Mucosa of rectum (tissue), 2 donors: ENCODE measurements around the gene RGS6.

Experiments used
- H3K27ac ChIP-seq, 2 donors: one replicate each; pipeline ENCODE4 v1.7.0; 2013; ENCODE audit warnings: inconsistent platforms in 2 of 2, low read depth in 2 of 2, low read length in 2 of 2
- H3K27me3 ChIP-seq, 2 donors: one replicate each; pipeline ENCODE4 v1.7.0; 2013; ENCODE audit warnings: low read length in 2 of 2; ENCODE audit not compliant: control insufficient read depth in 2 of 2, insufficient read depth in 2 of 2
- H3K36me3 ChIP-seq, 2 donors: one replicate each; pipeline ENCODE4 v1.7.0; 2013; ENCODE audit warnings: low read length in 2 of 2; ENCODE audit not compliant: control insufficient read depth in 2 of 2, insufficient read depth in 2 of 2
- H3K4me1 ChIP-seq, 2 donors: one replicate each; pipeline ENCODE4 v1.7.0; 2013; ENCODE audit warnings: low read length in 2 of 2, mild to moderate bottlenecking in 1 of 2; ENCODE audit not compliant: control insufficient read depth in 2 of 2, insufficient read depth in 2 of 2
- H3K4me3 ChIP-seq, 2 donors: one replicate each; pipeline ENCODE4 v1.7.0; 2013; ENCODE audit warnings: low read length in 2 of 2
- H3K9ac ChIP-seq, 2 donors: one replicate each; pipeline ENCODE4 v1.7.0; 2013; ENCODE audit warnings: low read length in 2 of 2, low read depth in 1 of 2, mild to moderate bottlenecking in 1 of 2
- H3K9me3 ChIP-seq, 2 donors: one replicate each; pipeline ENCODE4 v1.7.0; 2013; ENCODE audit warnings: low read length in 2 of 2; ENCODE audit not compliant: control insufficient read depth in 2 of 2
- donor health status: healthy.
- donor health status: Normal muscosa, but diverticular disease.

The RGS6 gene

GRCh38 chr14:72008666-72009065, 76.4 kb downstream of the RGS6 start:
- H3K4me3 ChIP-seq = no peak overlapping the region
- H3K27me3 ChIP-seq = no peaks in the 10 kb centered on the region
- no peaks in the 10 kb centered on the region for H3K4me1 ChIP-seq
- no peak overlapping the region for H3K9ac ChIP-seq
- H3K9me3 ChIP-seq = no peaks in the 10 kb centered on the region
- no peak overlapping the region for H3K27ac ChIP-seq
- no peaks in the 10 kb centered on the region for H3K36me3 ChIP-seq

GRCh38 chr14:72010474-72010873, 78.2 kb downstream of the RGS6 start:
- Histone ChIP-seq H3K27me3 (no peaks in the 10 kb centered on the region), H3K9ac (no peak overlapping the region), H3K36me3 (no peaks in the 10 kb centered on the region), H3K9me3 (no peaks in the 10 kb centered on the region), H3K4me1 (no peaks in the 10 kb centered on the region), H3K27ac (no peak overlapping the region), H3K4me3 (no peak overlapping the region)

GRCh38 chr14:72013721-72014345, 81.6 kb downstream of the RGS6 start:
- Histone ChIP-seq H3K27ac (no peak overlapping the region), H3K9ac (no peak overlapping the region), H3K9me3 (no peaks in the 10 kb centered on the region), H3K4me1 (no peaks in the 10 kb centered on the region), H3K36me3 (no peaks in the 10 kb centered on the region), H3K4me3 (no peak overlapping the region), H3K27me3 (no peaks in the 10 kb centered on the region)

- H3K27me3 ChIP-seq = no peaks in the 10 kb centered on the region
- H3K9ac ChIP-seq = no peak overlapping the region
- H3K9me3 ChIP-seq = no peaks in the 10 kb centered on the region
- H3K27ac ChIP-seq = no peak overlapping the region
- no peaks in the 10 kb centered on the region for H3K36me3 ChIP-seq
- no peak overlapping the region for H3K4me3 ChIP-seq
- H3K4me1 ChIP-seq = no peaks in the 10 kb centered on the region
These were observed 82.3 kb downstream of the RGS6 start for GRCh38 chr14:72014486-72014885.

- no peaks in the 10 kb centered on the region for H3K36me3 ChIP-seq
- H3K27me3 ChIP-seq = no peaks in the 10 kb centered on the region
- no peak overlapping the region for H3K9ac ChIP-seq
- no peaks in the 10 kb centered on the region for H3K9me3 ChIP-seq
- H3K4me3 ChIP-seq = no peak overlapping the region
- H3K27ac ChIP-seq = no peak overlapping the region
- H3K4me1 ChIP-seq = no peaks in the 10 kb centered on the region
These were observed 85.1 kb downstream of the RGS6 start for GRCh38 chr14:72017290-72017689.

GRCh38 chr14:72023128-72024042, 91.2 kb downstream of the RGS6 start:
- no peak overlapping the region for H3K9ac ChIP-seq
- H3K4me3 ChIP-seq = no peak overlapping the region
- no peaks in the 10 kb centered on the region for H3K36me3 ChIP-seq
- H3K27me3 ChIP-seq = no peaks in the 10 kb centered on the region
- no peaks in the 10 kb centered on the region for H3K4me1 ChIP-seq
- H3K27ac ChIP-seq = no peak overlapping the region
- no peaks in the 10 kb centered on the region for H3K9me3 ChIP-seq

- H3K27me3 ChIP-seq = no peaks in the 10 kb centered on the region
- no peak overlapping the region for H3K9ac ChIP-seq
- no peaks in the 10 kb centered on the region for H3K36me3 ChIP-seq
- no peak overlapping the region for H3K27ac ChIP-seq
- H3K4me1 ChIP-seq = no peaks in the 10 kb centered on the region
- H3K4me3 ChIP-seq = no peak overlapping the region
- H3K9me3 ChIP-seq = no peaks in the 10 kb centered on the region
These were observed 91.8 kb downstream of the RGS6 start for GRCh38 chr14:72024043-72024407.

- no peaks in the 10 kb centered on the region for H3K36me3 ChIP-seq
- no peak overlapping the region for H3K27ac ChIP-seq
- no peaks in the 10 kb centered on the region for H3K4me1 ChIP-seq
- H3K9me3 ChIP-seq = no peaks in the 10 kb centered on the region
- no peaks in the 10 kb centered on the region for H3K27me3 ChIP-seq
- H3K4me3 ChIP-seq = no peak overlapping the region
- H3K9ac ChIP-seq = no peak overlapping the region
These were observed 92.3 kb downstream of the RGS6 start for GRCh38 chr14:72024504-72024903.

- Histone ChIP-seq H3K27ac (no peak overlapping the region), H3K36me3 (no peaks in the 10 kb centered on the region), H3K9me3 (no peaks in the 10 kb centered on the region), H3K4me1 (no peaks in the 10 kb centered on the region), H3K4me3 (no peak overlapping the region), H3K9ac (no peak overlapping the region), H3K27me3 (no peaks in the 10 kb centered on the region)
These were observed 94.3 kb downstream of the RGS6 start for GRCh38 chr14:72026536-72026935.

- no peaks in the 10 kb centered on the region for H3K9me3 ChIP-seq
- no peaks in the 10 kb centered on the region for H3K36me3 ChIP-seq
- H3K4me1 ChIP-seq = no peaks in the 10 kb centered on the region
- no peak overlapping the region for H3K4me3 ChIP-seq
- H3K27me3 ChIP-seq = no peaks in the 10 kb centered on the region
- no peak overlapping the region for H3K27ac ChIP-seq
- no peak overlapping the region for H3K9ac ChIP-seq
These were observed 94.8 kb downstream of the RGS6 start for GRCh38 chr14:72027061-72027460.
